Measurements from ENCODE around the gene ZDHHC7. TPM values are rescaled to one million over a fixed set of nuclear protein-coding genes. Genes with fewer than 3 reads are reported as not detected.

Gene ZDHHC7
- total RNA-seq, 6 donors from 2014 or later: 77.4 to 112 (median 92.7) TPM

- H3K27me3 ChIP-seq: no peaks in the 10 kb centered on the region
- no peak overlapping the region for H3K4me3 ChIP-seq
- H3K36me3 ChIP-seq: no peaks in the 10 kb centered on the region
- peaks cover 4 to 21% (median 9%) of the 10 kb centered on the region in 4 donors for H3K4me1 ChIP-seq
- WGBS, 2 donors: 77 to 79% methylated on average over 19 of the region's 19 CpGs
- peak overlapping the region in 3 of 4 donors; percentile 20 to 66 (median 63) for H3K27ac ChIP-seq
- peak; percentile 37 to 83 for ATAC-seq (ENCODE audit: low FRiP score in 2 of 2)
- H3K9me3 ChIP-seq: no peaks in the 10 kb centered on the region
- TF ChIP-seq CTCF (IDR thresholded peaks at IDR 0.05) (no peak), POLR2AphosphoS5 (IDR thresholded peaks at IDR 0.05) (no peak), EP300 (IDR thresholded peaks at IDR 0.05) (no peak), POLR2A (IDR thresholded peaks at IDR 0.05) (no peak)
- peak in 1 of 2 donors; percentile 50 for DNase-seq
Observed at GRCh38 chr16:85018529-85019236, 7.3 kb upstream of the ZDHHC7 start.

DNA sequence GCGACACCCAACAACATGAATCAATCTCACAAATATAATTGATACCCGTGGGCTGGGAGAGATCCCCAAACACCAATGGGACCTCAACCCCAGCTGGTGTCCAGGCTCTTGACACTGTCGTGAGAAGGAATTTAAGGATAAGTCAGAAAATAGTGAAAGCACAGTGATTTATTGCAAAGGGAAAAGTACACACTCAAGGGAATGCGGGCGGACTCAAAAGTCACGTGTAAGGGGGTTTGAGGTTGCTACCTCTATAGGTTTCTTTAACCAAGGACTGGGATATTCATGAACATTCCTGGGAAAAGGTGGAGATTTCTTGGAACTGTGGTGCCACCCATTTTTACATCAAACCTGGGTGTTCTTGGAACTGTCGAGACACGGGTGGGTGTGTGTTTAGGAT is 6.3 kb upstream of the ZDHHC7 start:
- WGBS, 2 donors: 80 to 83% methylated on average over 8 of the region's 8 CpGs
- Histone ChIP-seq H3K9me3 (no peaks in the 10 kb centered on the region), H3K27me3 (no peaks in the 10 kb centered on the region), H3K36me3 (no peaks in the 10 kb centered on the region), H3K4me1 (peaks cover 4 to 21% (median 9%) of the 10 kb centered on the region in 4 donors), H3K4me3 (no peak overlapping the region), H3K27ac (no peak overlapping the region)
- TF ChIP-seq CTCF (IDR thresholded peaks at IDR 0.05): no peak
- TF ChIP-seq POLR2AphosphoS5 (IDR thresholded peaks at IDR 0.05): no peak
- no peak for TF ChIP-seq EP300 (IDR thresholded peaks at IDR 0.05)
- TF ChIP-seq POLR2A (IDR thresholded peaks at IDR 0.05): no peak
- no peak for DNase-seq
- no peak for ATAC-seq (ENCODE audit: low FRiP score in 2 of 2)

DNA sequence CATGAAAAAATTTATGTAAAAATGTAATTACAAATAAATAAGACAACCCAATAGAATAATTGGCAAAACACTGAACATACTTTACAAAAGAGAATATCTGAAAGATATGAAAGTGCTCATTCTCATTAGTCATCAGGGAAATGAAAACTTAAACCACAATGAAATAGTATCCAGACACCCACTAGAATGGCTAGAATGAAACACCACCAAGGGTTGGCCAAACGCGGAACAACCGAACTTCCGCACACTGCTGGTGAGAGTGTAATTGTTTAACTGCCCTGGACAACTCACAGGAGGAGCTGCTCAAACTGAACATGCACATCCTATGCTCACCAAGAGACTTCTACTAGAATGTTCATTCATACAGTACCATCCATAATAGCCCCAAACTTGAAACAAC is 5.8 kb upstream of the ZDHHC7 start:
- Histone ChIP-seq H3K9me3 (no peaks in the 10 kb centered on the region), H3K27me3 (no peaks in the 10 kb centered on the region), H3K36me3 (no peaks in the 10 kb centered on the region), H3K4me3 (no peak overlapping the region), H3K27ac (peak overlapping the region in 3 of 4 donors; percentile 22 to 54 (median 40)), H3K4me1 (peaks cover 4 to 23% (median 11%) of the 10 kb centered on the region in 4 donors)
- TF ChIP-seq POLR2A (IDR thresholded peaks at IDR 0.05) (peak in 1 of 4 donors; percentile 47), POLR2AphosphoS5 (IDR thresholded peaks at IDR 0.05) (no peak)
- ATAC-seq (ENCODE audit: low FRiP score in 2 of 2) (peak in 1 of 2 donors; percentile 85), DNase-seq (peak in 1 of 2 donors; percentile 64)
- 73 to 75% methylated on average over 4 of the region's 4 CpGs for WGBS, 2 donors

DNA sequence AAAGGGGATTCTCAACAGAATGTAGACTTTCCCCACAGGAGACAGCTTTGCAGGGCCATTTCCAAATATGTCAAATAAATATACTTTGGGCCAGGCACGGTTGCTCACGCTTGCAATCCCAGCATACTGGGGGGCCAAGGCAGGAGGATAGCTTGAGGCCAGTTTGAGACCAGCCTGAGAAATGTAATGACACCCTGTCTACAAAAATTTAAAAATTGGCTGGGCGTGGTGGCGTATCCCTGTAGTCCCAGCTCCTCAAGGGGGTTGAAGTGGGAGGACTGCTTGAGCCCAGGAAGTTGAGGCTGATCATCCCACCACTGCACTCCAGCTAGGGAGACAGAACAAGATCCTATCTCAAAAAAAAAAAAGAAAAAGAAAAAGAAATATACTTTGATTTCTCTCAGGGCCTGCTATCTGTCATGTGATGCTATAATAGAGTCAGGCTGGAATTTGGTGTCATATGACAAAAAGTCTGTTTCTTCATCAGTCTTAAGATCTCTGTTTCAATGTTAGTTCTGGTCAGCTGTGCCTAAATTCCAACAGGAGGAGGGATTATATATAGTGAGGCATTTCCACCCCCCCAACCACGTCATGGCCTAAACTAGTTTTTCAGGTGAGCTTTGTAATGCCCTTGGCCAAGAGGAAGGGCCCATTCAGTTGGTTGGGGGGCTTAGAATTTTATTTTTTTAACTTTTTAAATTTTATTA is 4.3 kb upstream of the ZDHHC7 start:
- Histone ChIP-seq H3K27ac (peak overlapping the region in 2 of 4 donors; percentile 40 to 54), H3K4me3 (no peak overlapping the region), H3K4me1 (peaks cover 4 to 31% (median 16%) of the 10 kb centered on the region in 4 donors), H3K27me3 (no peaks in the 10 kb centered on the region), H3K36me3 (no peaks in the 10 kb centered on the region), H3K9me3 (no peaks in the 10 kb centered on the region)
- WGBS, 2 donors: 95 to 96% methylated on average over 5 of the region's 5 CpGs
- ATAC-seq (ENCODE audit: low FRiP score in 2 of 2) (no peak), DNase-seq (no peak)
- TF ChIP-seq EP300 (IDR thresholded peaks at IDR 0.05) (no peak), POLR2AphosphoS5 (IDR thresholded peaks at IDR 0.05) (no peak), CTCF (IDR thresholded peaks at IDR 0.05) (no peak), POLR2A (IDR thresholded peaks at IDR 0.05) (no peak)

- TF ChIP-seq EP300 (IDR thresholded peaks at IDR 0.05) (no peak), POLR2AphosphoS5 (IDR thresholded peaks at IDR 0.05) (no peak), POLR2A (IDR thresholded peaks at IDR 0.05) (no peak), CTCF (IDR thresholded peaks at IDR 0.05) (no peak)
- WGBS, 2 donors: 55 to 59% methylated on average over 2 of the region's 2 CpGs
- Histone ChIP-seq H3K4me1 (peaks cover 16 to 35% (median 21%) of the 10 kb centered on the region in 4 donors), H3K27ac (no peak overlapping the region), H3K9me3 (no peaks in the 10 kb centered on the region), H3K36me3 (no peaks in the 10 kb centered on the region), H3K4me3 (no peak overlapping the region), H3K27me3 (no peaks in the 10 kb centered on the region)
- no peak for DNase-seq
- no peak for ATAC-seq (ENCODE audit: low FRiP score in 2 of 2)
Observed at GRCh38 chr16:85014311-85014710, 3.0 kb upstream of the ZDHHC7 start.

Measured in upper lobe of left lung (tissue), 6 donors.